ENCODE data around the gene GIMAP8. TPM values are rescaled to one million over a fixed set of nuclear protein-coding genes. Genes with fewer than 3 reads are reported as not detected.

Gene GIMAP8
- total and polyA plus RNA-seq, 2 of the 8 experiments (the other 6 are each of a cell fraction or from before 2014, with no cell fraction given) = not detected

DNA sequence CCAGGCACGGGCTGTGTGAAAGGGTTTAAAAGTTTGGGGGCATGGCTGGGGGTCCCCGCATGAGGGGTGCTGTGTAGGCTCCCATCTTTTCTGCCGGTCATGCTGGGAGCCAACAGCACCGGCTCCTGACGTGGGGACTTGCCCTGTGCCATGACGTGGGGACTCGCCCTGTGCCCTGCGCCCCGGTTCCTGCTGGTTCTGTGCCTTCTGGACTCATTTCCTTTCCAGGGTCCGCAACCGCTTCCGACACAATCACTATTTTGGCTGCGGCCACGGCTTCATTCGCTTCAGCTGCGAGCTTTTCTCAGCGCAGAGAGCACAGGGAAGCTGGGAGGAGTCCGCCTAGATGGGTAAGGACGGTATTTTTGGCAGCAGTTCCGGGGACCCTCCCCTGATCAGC lies 7.6 kb upstream of the GIMAP8 start:
- WGBS, 2 experiments (ENCODE audit: extremely low coverage in 1 of 2, insufficient coverage in 1 of 2, insufficient read length in 1 of 2, insufficient replicate concordance in 2 of 2, low coverage in 1 of 2, low lambda C conversion rate in 2 of 2, missing lambda C conversion rate in 1 of 2) = 95% methylated on average over 20 of the region's 20 CpGs; no CpG with 5 or more reads in 1 of the 2 experiments

More for the DNA sequence above, 7.6 kb upstream of the GIMAP8 start:
- Histone ChIP-seq H2AFZ (ENCODE audit: low read length) (no peak overlapping the region), H4K5ac (ENCODE audit: insufficient read length, low read depth, low read length) (no peak overlapping the region), H4K20me1 (replicated peaks in 1 of 2; ENCODE audit: control insufficient read depth in 1 of 2, insufficient read depth in 2 of 2, low read length in 2 of 2) (no peaks in the 10 kb centered on the region), H2BK12ac (ENCODE audit: low read depth, low read length) (no peak overlapping the region), H2AK5ac (ENCODE audit: low read depth, low read length) (no peak overlapping the region), H3K9me3 (ENCODE audit: insufficient read depth in 2 of 2, low read depth in 1 of 2, low read length in 1 of 2) (peaks cover 3 to 4% of the 10 kb centered on the region in 2 experiments; a peak in 2 of 4 replicates), H3K23me2 (ENCODE audit: low read depth, low read length) (no peaks in the 10 kb centered on the region), H3K18ac (ENCODE audit: extremely low read depth, low read length) (no peak overlapping the region), H2BK120ac (replicated peaks; ENCODE audit: low read depth, low read length) (no peak overlapping the region), H3K56ac (replicated peaks; ENCODE audit: insufficient read length, low read depth, low read length) (no peak overlapping the region), H3K4ac (replicated peaks; ENCODE audit: insufficient read length, low read depth, low read length) (no peak overlapping the region), H3K27ac (ENCODE audit: low read depth, low read length) (no peak overlapping the region), H3K36me3 (ENCODE audit: control insufficient read depth in 2 of 4, insufficient read depth in 4 of 4, low read length in 3 of 4) (no peaks in the 10 kb centered on the region), H3K4me3 (ENCODE audit: extremely low read depth in 1 of 4, insufficient read depth in 2 of 4, low read depth in 3 of 4, low read length in 4 of 4) (no peak overlapping the region), H2BK5ac (ENCODE audit: low read depth, low read length) (no peak overlapping the region), H3K27me3 (replicated peaks in 1 of 4; ENCODE audit: control insufficient read depth in 3 of 4, extremely low read depth in 1 of 4, insufficient read depth in 3 of 4, low read length in 3 of 4) (no peaks in the 10 kb centered on the region; a peak in 1 of 7 replicates), H2BK20ac (ENCODE audit: low read length) (no peak overlapping the region), H2BK15ac (ENCODE audit: low read length) (no peak overlapping the region), H3K79me1 (ENCODE audit: low read depth, low read length) (no peaks in the 10 kb centered on the region), H3K14ac (ENCODE audit: insufficient read length) (no peak overlapping the region), H4K91ac (replicated peaks; ENCODE audit: insufficient read length, low read length) (no peak overlapping the region), H3K4me1 (replicated peaks in 1 of 4; ENCODE audit: control insufficient read depth in 3 of 4, insufficient read depth in 4 of 4, low read length in 3 of 4) (no peaks in the 10 kb centered on the region; a peak in 1 of 7 replicates), H4K8ac (ENCODE audit: extremely low read depth, insufficient read depth, low read length) (no peak overlapping the region), H3K23ac (ENCODE audit: insufficient read length) (no peak overlapping the region), H3K79me2 (ENCODE audit: control insufficient read depth in 1 of 2, insufficient read depth in 2 of 2, low read length in 2 of 2) (no peaks in the 10 kb centered on the region), H3K9ac (replicated peaks in 1 of 4; ENCODE audit: extremely low read depth in 1 of 4, low read depth in 3 of 4, low read length in 3 of 4) (no peak overlapping the region), H3K4me2 (ENCODE audit: insufficient read depth in 1 of 2, low read depth in 2 of 2, low read length in 2 of 2) (no peak overlapping the region)
- FAIRE-seq (no peak), DNase-seq (ENCODE audit: low read depth in 1 of 2, low spot score in 2 of 2) (no peak)
- TF ChIP-seq, protein P1, sequence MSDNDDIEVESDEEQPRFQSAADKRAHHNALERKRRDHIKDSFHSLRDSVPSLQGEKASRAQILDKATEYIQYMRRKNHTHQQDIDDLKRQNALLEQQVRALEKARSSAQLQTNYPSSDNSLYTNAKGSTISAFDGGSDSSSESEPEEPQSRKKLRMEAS (IDR thresholded peaks at IDR 0.05) = no peak
- no peak for TF ChIP-seq RFX5 (IDR thresholded peaks at IDR 0.05; ENCODE audit: borderline replicate concordance, low read depth, low read length)
- TF ChIP-seq CEBPB (IDR thresholded peaks at IDR 0.05; ENCODE audit: low read depth, low read length) = no peak
- TF ChIP-seq ZNF274 (IDR thresholded peaks at IDR 0.05; ENCODE audit: borderline replicate concordance, extremely low read depth, low read length) = no peak
- no peak for TF ChIP-seq PHF8 (conservative IDR thresholded peaks at IDR 0.05; ENCODE audit: low read depth, low read length)
- ChIA-PET CTCF (ENCODE audit: partially characterized antibody) (interaction anchor here (1.2 to 1.4 kb wide), 2 partner anchors 21 to 156 kb away, joined by 3 to 4 read pairs; no protein-coding TSS in a partner anchor), POLR2A (ENCODE audit: partially characterized antibody) (interaction anchor here (0.7 kb wide), 1 partner anchor 12 kb away, joined by 3 read pairs; no protein-coding TSS in a partner anchor)

All from H1 (cell line).